ENCODE results near the gene EFHD2. TPM values are rescaled to one million over a fixed set of nuclear protein-coding genes. Genes with fewer than 3 reads are reported as not detected.

EFHD2 gene
- polyA plus RNA-seq, 1 experiment = 30.4 TPM

DNA sequence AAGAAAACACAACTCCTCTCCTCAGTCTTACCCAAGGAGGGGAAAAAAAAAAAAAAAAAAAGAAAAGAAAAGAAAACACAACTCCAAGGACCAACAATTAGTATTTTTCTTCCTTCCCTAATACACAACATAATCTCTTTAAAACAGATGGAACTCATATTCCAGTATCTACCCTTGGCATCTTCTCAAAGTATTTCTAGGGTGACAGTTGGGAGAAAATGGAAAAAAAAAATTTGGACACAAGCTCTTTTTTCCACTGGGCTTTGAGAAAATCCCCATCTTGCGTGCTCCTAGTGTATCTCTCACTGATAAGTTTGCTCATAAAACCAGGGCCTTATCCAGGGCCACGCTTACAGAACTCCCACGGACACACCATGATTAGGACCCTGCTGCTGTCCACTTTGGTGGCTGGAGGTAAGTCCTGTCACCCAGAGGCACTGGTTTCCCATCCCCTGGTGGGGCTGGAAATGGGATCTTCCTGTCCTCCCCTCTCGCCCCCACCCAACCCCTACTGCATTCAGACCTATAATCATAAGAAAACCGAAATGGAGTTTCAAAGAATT, 66.1 kb downstream of the EFHD2 start, which contains the start of gene CELA2B:
CELA2B (plus strand) TSS at position 353 of the 563 bp plus-strand sequence; CDS start at position 375, 22 bp downstream.
- ChIA-PET POLR2A (interaction anchor here (0.7 kb wide), 1 partner anchor 11 kb away, joined by 4 read pairs; no protein-coding TSS in a partner anchor), CTCF (interaction anchor here (0.7 kb wide), 1 partner anchor 48 kb away, joined by 3 read pairs; no protein-coding TSS in a partner anchor)
- Histone ChIP-seq H3K4me3 (ENCODE audit: low read depth, low read length) (no peak within 1 kb of the TSS), H3K27ac (ENCODE audit: low read depth, low read length) (no peak within 1 kb of the TSS), H3K27me3 (ENCODE audit: control insufficient read depth, insufficient read depth, low read length) (no peaks in the 10 kb centered on the region), H3K9me3 (ENCODE audit: control insufficient read depth, insufficient read depth, low read length) (no peaks in the 10 kb centered on the region; the same call in 1 of the 2 replicates)
- DNase-seq (ENCODE audit: low read depth, low spot score) = no peak
- TF ChIP-seq, protein P1, sequence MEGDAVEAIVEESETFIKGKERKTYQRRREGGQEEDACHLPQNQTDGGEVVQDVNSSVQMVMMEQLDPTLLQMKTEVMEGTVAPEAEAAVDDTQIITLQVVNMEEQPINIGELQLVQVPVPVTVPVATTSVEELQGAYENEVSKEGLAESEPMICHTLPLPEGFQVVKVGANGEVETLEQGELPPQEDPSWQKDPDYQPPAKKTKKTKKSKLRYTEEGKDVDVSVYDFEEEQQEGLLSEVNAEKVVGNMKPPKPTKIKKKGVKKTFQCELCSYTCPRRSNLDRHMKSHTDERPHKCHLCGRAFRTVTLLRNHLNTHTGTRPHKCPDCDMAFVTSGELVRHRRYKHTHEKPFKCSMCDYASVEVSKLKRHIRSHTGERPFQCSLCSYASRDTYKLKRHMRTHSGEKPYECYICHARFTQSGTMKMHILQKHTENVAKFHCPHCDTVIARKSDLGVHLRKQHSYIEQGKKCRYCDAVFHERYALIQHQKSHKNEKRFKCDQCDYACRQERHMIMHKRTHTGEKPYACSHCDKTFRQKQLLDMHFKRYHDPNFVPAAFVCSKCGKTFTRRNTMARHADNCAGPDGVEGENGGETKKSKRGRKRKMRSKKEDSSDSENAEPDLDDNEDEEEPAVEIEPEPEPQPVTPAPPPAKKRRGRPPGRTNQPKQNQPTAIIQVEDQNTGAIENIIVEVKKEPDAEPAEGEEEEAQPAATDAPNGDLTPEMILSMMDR (IDR thresholded peaks at IDR 0.05; ENCODE audit: low read depth, low read length) = no peak

DNA sequence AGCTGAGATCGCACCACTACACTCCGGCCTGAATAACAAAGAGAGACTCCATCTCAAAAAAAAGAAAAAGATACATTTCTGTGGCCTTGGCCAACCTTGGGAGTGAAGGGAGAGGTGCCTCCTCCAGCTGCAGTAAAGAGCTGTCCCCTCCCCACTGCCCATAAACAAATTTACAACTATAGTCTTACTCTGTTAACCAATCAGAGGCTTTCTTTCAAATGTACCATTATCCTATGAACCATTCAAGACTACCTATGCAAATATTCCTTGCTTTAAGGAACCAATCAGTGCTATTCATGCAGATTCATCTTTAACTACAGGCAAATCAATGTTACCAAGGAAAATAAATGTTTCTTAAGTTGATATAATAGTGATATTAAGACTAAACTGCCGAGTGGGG, 67.2 kb downstream of the EFHD2 start:
- H3K27ac ChIP-seq (ENCODE audit: low read depth, low read length) = no peak overlapping the region
- TF ChIP-seq, protein P1 (IDR thresholded peaks at IDR 0.05; ENCODE audit: low read depth, low read length) = no peak
- CTCF ChIA-PET = no interaction called here
- H3K27me3 ChIP-seq (ENCODE audit: control insufficient read depth, insufficient read depth, low read length) = no peaks in the 10 kb centered on the region
- POLR2A ChIA-PET = no interaction called here
- no peak for DNase-seq (ENCODE audit: low read depth, low spot score)
- no peak overlapping the region for H3K4me3 ChIP-seq (ENCODE audit: low read depth, low read length)
- no peaks in the 10 kb centered on the region; the same call in 1 of the 2 replicates for H3K9me3 ChIP-seq (ENCODE audit: control insufficient read depth, insufficient read depth, low read length)

DNA sequence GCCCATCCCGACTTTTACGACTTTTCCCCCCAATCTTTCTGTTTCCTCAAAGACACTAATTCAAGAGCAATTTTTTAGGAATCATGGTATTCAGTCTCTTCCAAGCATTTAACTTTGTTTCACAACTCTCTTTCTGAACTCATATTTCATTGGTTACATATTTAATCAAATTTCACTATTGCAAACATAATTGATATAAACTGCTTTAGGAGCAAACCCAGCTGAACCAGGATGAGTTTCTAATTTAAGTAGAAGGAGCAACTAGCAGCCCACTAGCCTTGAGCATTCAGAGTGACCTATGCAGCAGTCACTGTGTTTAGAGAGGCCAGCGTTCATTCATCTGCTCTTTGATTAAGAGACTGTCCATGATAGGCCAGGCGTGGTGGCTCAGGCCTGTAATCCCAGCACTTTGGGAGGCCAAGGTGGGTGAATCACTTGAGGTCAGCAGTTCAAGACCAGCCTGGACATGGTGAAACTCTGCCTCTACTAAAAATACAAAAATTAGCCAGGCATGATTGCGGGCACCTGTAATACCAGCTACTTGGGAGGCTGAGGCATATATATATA, 68.0 kb downstream of the EFHD2 start:
- H3K9me3 ChIP-seq (ENCODE audit: control insufficient read depth, insufficient read depth, low read length) = no peaks in the 10 kb centered on the region
- TF ChIP-seq, protein P1 (IDR thresholded peaks at IDR 0.05; ENCODE audit: low read depth, low read length) = no peak
- no peak for DNase-seq (ENCODE audit: low read depth, low spot score)
- H3K27me3 ChIP-seq (ENCODE audit: control insufficient read depth, insufficient read depth, low read length) = no peaks in the 10 kb centered on the region
- H3K27ac ChIP-seq (ENCODE audit: low read depth, low read length) = no peak overlapping the region
- ChIA-PET CTCF (no interaction called here), POLR2A (no interaction called here)
- H3K4me3 ChIP-seq (ENCODE audit: low read depth, low read length) = no peak overlapping the region

Other genes starting within 250 kb of the EFHD2 start
- 0.09 and 0.36 TPM in 2 replicates for gene FHAD1, start 162.7 kb upstream of the EFHD2 start, polyA plus RNA-seq (2011; rRNA removed)
- not detected in 2 replicates for gene CTRC, start 28.6 kb downstream of the EFHD2 start, polyA plus RNA-seq (2011; rRNA removed)
- not detected in 2 replicates for gene CELA2A, start 46.8 kb downstream of the EFHD2 start, polyA plus RNA-seq (2011; rRNA removed)
- not detected in 2 replicates for gene CELA2B, start 66.2 kb downstream of the EFHD2 start, polyA plus RNA-seq (2011; rRNA removed)
- gene CASP9, start 114.3 kb downstream of the EFHD2 start, polyA plus RNA-seq (2011; rRNA removed) = 10.4 and 10.8 TPM in 2 replicates
- 14.0 and 18.4 TPM in 2 replicates for gene DNAJC16, start 117.0 kb downstream of the EFHD2 start, polyA plus RNA-seq (2011; rRNA removed)
- 0.68 and 0.74 TPM in 2 replicates for gene AGMAT, start 175.2 kb downstream of the EFHD2 start, polyA plus RNA-seq (2011; rRNA removed)
- 7.8 and 8.7 TPM in 2 replicates for gene DDI2, start 207.6 kb downstream of the EFHD2 start, polyA plus RNA-seq (2011; rRNA removed)